GM20000 (cell line): Measurements from ENCODE around the gene PPP1R37.

Experiments
- DNase-seq: peaks from one replicate; pipeline ENCODE4 v3.0.0; 2012; ENCODE audit warnings: low spot score
- CTCF ChIP-seq: IDR thresholded peaks from 2 replicates; pipeline ENCODE4 v1.5.1; 2012; ENCODE audit warnings: mild to moderate bottlenecking, control low read depth; ENCODE audit errors: extremely low read depth, missing control alignments

Gene PPP1R37

GRCh38 chr19:45141203-45141900 is 48.4 kb downstream of the PPP1R37 start:
- TF ChIP-seq CTCF = no peak
- no peak for DNase-seq

DNA sequence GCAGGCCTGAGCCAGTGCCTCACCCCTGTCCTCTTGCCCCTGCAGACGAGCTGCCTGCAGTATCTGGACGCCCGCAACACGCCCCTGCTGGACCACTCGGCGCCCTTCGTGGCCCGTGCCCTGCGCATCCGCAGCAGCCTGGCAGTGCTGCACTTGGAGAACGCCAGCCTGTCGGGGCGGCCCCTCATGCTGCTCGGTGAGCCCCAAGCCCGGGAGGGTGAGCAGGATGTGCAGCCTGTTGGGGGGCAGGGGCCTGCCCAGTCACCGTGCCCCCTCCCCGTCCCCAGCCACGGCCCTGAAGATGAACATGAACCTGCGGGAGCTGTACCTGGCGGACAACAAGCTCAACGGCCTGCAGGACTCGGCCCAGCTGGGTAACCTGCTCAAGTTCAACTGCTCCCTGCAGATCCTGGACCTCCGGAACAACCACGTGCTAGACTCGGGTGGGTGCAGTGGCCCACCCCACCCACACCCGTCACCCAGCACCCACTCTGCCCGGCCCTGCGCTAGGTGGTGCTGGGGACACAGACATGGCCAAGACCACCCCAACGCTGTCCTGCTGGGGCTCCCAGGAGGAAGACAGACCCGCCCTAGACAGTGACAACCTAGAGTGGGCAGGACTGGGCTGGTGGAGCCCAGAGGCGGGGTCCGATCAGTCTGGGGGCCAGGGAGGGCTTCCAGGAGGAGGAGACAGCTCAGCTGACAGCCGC is 49.2 kb downstream of the PPP1R37 start:
- peak; percentile 21 for DNase-seq
- TF ChIP-seq CTCF = no peak

DNA sequence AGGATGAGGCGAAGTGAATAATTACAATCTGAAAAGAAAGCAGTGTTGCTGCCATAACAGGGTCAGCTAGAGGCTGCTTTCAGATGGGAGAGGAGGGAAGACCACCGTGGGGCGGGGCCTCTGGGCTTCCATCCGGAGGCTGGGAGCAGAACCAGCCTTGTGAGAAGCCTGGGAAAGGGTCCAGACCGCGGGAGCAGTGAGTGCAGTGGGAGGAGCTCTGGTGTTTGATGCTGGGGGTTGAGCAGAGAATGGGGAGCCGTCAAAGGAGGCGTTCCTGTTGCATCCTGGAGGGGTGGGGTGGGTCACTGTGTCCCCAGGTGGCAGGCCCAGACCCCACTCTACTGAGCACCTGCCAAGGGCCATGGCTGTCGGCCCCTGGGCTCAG is 49.7 kb downstream of the PPP1R37 start:
- no peak for TF ChIP-seq CTCF
- no peak for DNase-seq

GRCh38 chr19:45144431-45145269 is 51.7 kb downstream of the PPP1R37 start:
- peak; percentile 30 for DNase-seq
- TF ChIP-seq CTCF = no peak

DNA sequence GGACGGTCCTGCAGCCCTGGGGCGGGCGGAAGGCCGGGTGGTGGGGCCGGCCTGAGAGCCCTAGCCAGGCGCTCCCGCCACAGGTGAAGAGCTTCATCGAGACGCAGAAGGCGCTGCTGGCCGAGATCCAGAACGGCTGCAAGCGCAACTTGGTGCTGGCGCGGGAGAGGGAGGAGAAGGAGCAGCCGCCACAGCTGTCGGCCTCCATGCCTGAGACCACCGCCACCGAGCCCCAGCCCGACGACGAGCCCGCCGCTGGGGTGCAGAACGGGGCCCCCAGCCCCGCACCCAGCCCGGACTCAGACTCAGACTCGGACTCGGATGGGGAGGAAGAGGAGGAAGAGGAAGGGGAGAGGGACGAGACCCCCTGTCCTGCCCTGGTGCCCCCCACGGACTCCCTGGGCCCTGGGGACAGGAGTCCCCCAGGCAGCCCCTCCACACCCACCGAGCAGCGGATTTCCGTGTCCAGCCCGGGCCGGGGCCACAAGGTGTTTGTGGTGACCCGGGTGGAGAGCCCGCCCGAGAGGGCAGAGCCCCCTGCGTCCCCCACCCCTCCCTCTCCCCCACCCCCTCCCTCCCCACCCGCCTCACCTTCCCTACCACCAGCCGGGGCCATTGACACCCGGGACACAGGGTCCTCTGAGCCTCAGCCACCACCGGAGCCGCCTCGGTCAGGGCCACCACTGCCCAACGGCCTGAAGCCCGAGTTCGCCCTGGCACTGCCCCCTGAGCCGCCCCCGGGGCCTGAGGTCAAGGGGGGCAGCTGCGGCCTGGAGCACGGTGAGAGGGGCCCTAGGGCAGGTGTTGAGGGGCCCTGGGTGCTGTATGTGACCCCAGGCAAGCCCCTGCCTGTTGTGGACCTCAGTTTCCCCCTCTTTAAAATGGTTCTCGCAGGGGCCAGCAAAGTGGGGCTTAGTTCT is 52.6 kb downstream of the PPP1R37 start:
- TF ChIP-seq CTCF = no peak

DNA sequence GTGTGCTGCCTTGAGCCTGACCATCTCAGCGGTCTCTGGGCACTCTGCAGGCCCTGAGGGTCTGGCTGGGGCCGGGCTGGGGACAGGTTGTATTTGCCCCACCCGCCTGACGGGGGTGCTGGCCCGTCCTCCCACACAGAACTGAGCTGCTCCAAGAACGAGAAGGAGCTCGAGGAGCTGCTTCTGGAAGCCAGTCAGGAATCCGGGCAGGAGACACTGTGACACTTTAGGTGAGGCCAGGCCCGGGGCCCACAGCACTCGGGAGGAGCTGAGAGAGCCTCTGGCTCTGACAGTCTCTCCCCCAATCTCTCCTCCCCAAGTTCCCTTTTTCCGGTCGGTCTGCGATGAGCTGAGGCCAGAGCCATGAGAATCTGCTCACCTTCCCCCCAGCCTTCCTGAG is 53.3 kb downstream of the PPP1R37 start:
- peak; percentile 22 for DNase-seq
- no peak for TF ChIP-seq CTCF

More for the DNA sequence above, 52.6 kb downstream of the PPP1R37 start:
- peak; percentile 20 for DNase-seq
